ENCODE measurements around the gene NBDY. TPM values are rescaled to one million over a fixed set of nuclear protein-coding genes. Genes with fewer than 3 reads are reported as not detected.
"Not testable (repeated sequence)": the region's sequence is repeated elsewhere in the genome, so short reads cannot be mapped to it uniquely, and the experiment has no call there.

The NBDY gene
- total and polyA plus RNA-seq, 4 donors: 0.84 to 10.4 (median 5.2) TPM

DNA sequence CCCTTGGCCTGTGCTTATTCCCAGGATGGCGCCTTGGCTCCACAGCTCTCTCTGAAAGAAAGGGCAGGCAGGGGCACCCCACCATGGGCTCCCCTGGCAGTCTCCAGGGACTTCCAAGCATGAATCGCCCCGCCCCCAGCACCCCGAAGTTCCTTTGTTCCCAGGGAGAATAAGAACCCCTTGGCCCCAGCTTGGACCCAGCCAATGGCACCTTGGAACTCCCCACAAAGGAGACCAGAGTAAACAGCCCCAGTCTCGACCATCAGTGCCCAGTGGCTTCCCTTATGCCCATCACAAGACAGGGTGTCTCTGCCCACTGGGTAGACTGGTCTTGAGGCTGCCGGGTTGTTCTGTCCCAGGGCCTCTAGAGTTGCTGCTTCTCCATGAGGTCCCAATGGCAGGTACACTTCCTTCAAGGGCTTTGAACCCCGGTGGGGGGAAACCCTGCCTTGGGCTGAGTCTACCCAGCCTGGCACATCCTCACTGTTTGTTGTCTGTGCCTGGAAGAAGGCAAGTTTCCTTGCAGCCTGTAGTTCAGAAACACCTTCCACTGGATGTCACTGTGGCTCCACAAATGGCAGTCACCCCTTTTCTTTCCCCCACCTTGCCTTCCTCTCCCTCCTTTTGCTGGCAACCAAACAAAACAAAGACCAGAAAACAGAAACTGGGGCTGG, 30.8 kb downstream of the NBDY start (continued):
- TF ChIP-seq, protein P1, sequence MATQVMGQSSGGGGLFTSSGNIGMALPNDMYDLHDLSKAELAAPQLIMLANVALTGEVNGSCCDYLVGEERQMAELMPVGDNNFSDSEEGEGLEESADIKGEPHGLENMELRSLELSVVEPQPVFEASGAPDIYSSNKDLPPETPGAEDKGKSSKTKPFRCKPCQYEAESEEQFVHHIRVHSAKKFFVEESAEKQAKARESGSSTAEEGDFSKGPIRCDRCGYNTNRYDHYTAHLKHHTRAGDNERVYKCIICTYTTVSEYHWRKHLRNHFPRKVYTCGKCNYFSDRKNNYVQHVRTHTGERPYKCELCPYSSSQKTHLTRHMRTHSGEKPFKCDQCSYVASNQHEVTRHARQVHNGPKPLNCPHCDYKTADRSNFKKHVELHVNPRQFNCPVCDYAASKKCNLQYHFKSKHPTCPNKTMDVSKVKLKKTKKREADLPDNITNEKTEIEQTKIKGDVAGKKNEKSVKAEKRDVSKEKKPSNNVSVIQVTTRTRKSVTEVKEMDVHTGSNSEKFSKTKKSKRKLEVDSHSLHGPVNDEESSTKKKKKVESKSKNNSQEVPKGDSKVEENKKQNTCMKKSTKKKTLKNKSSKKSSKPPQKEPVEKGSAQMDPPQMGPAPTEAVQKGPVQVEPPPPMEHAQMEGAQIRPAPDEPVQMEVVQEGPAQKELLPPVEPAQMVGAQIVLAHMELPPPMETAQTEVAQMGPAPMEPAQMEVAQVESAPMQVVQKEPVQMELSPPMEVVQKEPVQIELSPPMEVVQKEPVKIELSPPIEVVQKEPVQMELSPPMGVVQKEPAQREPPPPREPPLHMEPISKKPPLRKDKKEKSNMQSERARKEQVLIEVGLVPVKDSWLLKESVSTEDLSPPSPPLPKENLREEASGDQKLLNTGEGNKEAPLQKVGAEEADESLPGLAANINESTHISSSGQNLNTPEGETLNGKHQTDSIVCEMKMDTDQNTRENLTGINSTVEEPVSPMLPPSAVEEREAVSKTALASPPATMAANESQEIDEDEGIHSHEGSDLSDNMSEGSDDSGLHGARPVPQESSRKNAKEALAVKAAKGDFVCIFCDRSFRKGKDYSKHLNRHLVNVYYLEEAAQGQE (IDR thresholded peaks at IDR 0.05): no peak
- TF ChIP-seq YY1 (IDR thresholded peaks at IDR 0.05) (no peak), FOXA1 (IDR thresholded peaks at IDR 0.05) (no peak), JUND (IDR thresholded peaks at IDR 0.05) (no peak), RAD21 (IDR thresholded peaks at IDR 0.05) (no peak), NR2F2 (IDR thresholded peaks at IDR 0.05) (no peak), EGR1 (IDR thresholded peaks at IDR 0.05; ENCODE audit: low read depth in 2 of 2) (no peak)

DNA sequence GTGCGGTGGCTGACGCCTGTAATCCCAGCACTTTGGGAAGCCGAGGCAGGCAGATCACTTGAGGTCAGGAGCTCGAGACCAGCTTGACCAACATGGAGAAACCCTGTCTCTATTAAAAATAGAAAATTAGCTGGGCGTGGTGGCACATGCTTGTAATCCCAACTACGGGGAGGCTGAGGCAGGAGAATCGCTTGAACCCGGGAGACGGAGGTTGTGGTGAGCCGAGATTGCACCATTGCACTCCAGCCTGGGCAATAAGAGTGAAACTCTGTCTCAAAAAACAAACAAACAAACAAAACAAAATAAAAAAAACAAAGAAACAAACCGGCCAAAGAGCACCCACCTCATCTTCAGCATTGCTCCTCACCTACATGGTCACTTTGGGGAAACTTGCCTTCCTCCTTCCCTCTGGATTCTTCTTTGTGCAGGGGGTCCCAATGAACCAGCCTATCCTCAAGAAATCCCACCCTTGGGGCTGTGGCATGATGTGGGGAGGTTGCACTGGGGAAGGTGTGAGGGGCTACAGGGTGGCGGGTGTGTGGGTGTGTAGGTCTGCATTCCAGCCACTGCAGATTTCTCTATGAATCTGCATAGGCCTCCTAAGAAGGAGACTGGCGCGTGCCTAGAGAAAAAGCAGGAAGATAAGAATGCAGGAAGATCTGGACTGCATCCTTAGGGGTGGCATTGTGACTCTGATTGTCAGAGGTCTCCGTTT, 31.5 kb downstream of the NBDY start:
- H3K9me3 ChIP-seq (ENCODE audit: control insufficient read depth in 4 of 4, low read length in 3 of 4); H3K4me3 ChIP-seq (ENCODE audit: low read depth in 1 of 3, low read length in 3 of 3); H3K27ac ChIP-seq (ENCODE audit: low read depth in 1 of 2, low read length in 2 of 2); H3K36me3 ChIP-seq (ENCODE audit: control insufficient read depth in 4 of 4, insufficient read depth in 3 of 4, low read depth in 1 of 4, low read length in 3 of 4); H3K27me3 ChIP-seq (ENCODE audit: control insufficient read depth in 4 of 4, insufficient read depth in 4 of 4, low read length in 3 of 4); DNase-seq (ENCODE audit: low spot score); H3K9ac ChIP-seq (ENCODE audit: low read depth in 1 of 2, low read length in 2 of 2): not testable (repeated sequence)
- peaks cover 0 to 38% (median 28%) of the 10 kb centered on the region in 4 donors for H3K4me1 ChIP-seq (ENCODE audit: control insufficient read depth in 4 of 4, insufficient read depth in 4 of 4, low read length in 3 of 4)
- WGBS: 93% methylated on average over 15 of the region's 15 CpGs

DNA sequence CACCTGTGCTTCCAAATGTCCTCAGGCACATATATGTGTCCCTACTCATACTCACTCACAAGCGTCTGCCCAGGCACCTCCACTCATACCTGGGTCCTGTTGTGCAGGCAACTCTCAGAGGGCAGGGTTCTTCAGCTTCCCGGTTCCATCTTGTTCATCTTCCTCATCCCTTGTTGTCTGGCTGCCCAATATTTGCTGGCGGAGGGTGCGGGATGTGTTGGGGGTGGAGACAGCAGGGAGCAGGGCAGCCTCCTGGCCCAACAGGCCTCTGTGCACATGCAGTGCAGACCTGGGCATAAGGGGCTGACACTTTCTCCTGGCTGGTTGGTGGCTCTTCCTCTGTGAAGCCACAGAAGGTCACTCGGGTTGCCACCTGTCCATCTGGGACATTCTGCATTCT, 32.1 kb downstream of the NBDY start:
- Histone ChIP-seq H3K36me3 (ENCODE audit: control insufficient read depth in 4 of 4, insufficient read depth in 3 of 4, low read depth in 1 of 4, low read length in 3 of 4) (no peaks in the 10 kb centered on the region), H3K9me3 (ENCODE audit: control insufficient read depth in 4 of 4, low read length in 3 of 4) (no peaks in the 10 kb centered on the region), H3K27me3 (ENCODE audit: control insufficient read depth in 4 of 4, insufficient read depth in 4 of 4, low read length in 3 of 4) (no peaks in the 10 kb centered on the region), H3K9ac (ENCODE audit: low read depth in 1 of 2, low read length in 2 of 2) (no peak overlapping the region), H3K4me1 (ENCODE audit: control insufficient read depth in 4 of 4, insufficient read depth in 4 of 4, low read length in 3 of 4) (peaks cover 0 to 44% (median 31%) of the 10 kb centered on the region in 4 donors), H3K27ac (ENCODE audit: low read depth in 1 of 2, low read length in 2 of 2) (no peak overlapping the region), H3K4me3 (ENCODE audit: low read depth in 1 of 3, low read length in 3 of 3) (no peak overlapping the region)
- WGBS: 94% methylated on average over 5 of the region's 5 CpGs
- no peak for DNase-seq (ENCODE audit: low spot score)
- TF ChIP-seq RXRA (IDR thresholded peaks at IDR 0.05) (no peak), HNF4A (conservative IDR thresholded peaks at IDR 0.05) (no peak), RAD21 (IDR thresholded peaks at IDR 0.05) (no peak), FOXA2 (IDR thresholded peaks at IDR 0.05) (no peak), JUND (IDR thresholded peaks at IDR 0.05) (no peak), GABPA (IDR thresholded peaks at IDR 0.05 in 1 of 2, conservative IDR thresholded peaks at IDR 0.05 in 1 of 2) (no peak), NR2F2 (IDR thresholded peaks at IDR 0.05) (no peak), EGR1 (IDR thresholded peaks at IDR 0.05; ENCODE audit: low read depth in 2 of 2) (no peak), TAF1 (conservative IDR thresholded peaks at IDR 0.05) (no peak), YY1 (IDR thresholded peaks at IDR 0.05) (no peak), HNF4G (IDR thresholded peaks at IDR 0.05) (no peak), FOXA1 (IDR thresholded peaks at IDR 0.05) (no peak)
- TF ChIP-seq, protein P1 (IDR thresholded peaks at IDR 0.05): no peak
- TF ChIP-seq, protein P2, sequence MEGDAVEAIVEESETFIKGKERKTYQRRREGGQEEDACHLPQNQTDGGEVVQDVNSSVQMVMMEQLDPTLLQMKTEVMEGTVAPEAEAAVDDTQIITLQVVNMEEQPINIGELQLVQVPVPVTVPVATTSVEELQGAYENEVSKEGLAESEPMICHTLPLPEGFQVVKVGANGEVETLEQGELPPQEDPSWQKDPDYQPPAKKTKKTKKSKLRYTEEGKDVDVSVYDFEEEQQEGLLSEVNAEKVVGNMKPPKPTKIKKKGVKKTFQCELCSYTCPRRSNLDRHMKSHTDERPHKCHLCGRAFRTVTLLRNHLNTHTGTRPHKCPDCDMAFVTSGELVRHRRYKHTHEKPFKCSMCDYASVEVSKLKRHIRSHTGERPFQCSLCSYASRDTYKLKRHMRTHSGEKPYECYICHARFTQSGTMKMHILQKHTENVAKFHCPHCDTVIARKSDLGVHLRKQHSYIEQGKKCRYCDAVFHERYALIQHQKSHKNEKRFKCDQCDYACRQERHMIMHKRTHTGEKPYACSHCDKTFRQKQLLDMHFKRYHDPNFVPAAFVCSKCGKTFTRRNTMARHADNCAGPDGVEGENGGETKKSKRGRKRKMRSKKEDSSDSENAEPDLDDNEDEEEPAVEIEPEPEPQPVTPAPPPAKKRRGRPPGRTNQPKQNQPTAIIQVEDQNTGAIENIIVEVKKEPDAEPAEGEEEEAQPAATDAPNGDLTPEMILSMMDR (IDR thresholded peaks at IDR 0.05; ENCODE audit: low read depth, low read length, missing input control): no peak
- TF ChIP-seq, protein P3, sequence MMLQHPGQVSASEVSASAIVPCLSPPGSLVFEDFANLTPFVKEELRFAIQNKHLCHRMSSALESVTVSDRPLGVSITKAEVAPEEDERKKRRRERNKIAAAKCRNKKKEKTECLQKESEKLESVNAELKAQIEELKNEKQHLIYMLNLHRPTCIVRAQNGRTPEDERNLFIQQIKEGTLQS (IDR thresholded peaks at IDR 0.05): no peak
- TF ChIP-seq, protein P4, sequence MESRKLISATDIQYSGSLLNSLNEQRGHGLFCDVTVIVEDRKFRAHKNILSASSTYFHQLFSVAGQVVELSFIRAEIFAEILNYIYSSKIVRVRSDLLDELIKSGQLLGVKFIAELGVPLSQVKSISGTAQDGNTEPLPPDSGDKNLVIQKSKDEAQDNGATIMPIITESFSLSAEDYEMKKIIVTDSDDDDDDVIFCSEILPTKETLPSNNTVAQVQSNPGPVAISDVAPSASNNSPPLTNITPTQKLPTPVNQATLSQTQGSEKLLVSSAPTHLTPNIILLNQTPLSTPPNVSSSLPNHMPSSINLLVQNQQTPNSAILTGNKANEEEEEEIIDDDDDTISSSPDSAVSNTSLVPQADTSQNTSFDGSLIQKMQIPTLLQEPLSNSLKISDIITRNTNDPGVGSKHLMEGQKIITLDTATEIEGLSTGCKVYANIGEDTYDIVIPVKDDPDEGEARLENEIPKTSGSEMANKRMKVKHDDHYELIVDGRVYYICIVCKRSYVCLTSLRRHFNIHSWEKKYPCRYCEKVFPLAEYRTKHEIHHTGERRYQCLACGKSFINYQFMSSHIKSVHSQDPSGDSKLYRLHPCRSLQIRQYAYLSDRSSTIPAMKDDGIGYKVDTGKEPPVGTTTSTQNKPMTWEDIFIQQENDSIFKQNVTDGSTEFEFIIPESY (IDR thresholded peaks at IDR 0.05): no peak
- TF ChIP-seq, protein P5, sequence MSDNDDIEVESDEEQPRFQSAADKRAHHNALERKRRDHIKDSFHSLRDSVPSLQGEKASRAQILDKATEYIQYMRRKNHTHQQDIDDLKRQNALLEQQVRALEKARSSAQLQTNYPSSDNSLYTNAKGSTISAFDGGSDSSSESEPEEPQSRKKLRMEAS (IDR thresholded peaks at IDR 0.05): no peak
